Measurements from ENCODE around the gene PKHD1.

PKHD1 gene

DNA sequence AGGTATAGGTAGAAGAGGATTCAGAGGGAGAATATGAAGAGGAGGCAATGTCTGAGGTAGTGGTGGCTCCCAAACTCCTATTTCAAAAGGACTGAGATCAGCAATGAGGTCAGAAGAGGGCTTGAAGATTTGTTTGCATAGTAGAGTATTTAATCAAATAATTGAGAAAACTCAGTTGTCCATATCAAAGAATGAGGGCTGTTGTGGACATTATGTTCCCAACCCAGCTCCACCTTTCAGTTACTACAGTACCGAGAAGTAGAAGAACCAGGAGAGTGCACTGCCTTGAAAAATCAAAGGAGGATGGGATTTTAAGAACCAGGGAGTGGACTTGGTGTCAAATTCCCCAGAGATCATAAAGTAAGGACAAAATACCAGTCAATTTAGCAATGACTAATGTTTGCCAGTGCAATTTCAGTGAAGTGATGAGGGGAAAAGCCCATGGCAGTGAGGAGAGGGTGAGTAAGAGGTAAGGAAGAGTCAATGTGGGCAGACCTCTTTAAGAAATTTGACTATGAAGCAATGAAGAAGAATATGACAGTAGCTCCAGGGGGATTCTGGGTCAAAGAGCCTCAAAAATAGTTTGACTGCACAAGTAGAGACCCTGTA is 382.4 kb downstream of the PKHD1 start:
- no peak for TF ChIP-seq CTCF (IDR thresholded peaks at IDR 0.05; ENCODE audit: low read depth, low read length)
- no peak for TF ChIP-seq POLR2A (IDR thresholded peaks at IDR 0.05; ENCODE audit: extremely low read depth, insufficient read length)
- TF ChIP-seq, protein P1, sequence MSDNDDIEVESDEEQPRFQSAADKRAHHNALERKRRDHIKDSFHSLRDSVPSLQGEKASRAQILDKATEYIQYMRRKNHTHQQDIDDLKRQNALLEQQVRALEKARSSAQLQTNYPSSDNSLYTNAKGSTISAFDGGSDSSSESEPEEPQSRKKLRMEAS (IDR thresholded peaks at IDR 0.05; ENCODE audit: low read depth, low read length): no peak
- TF ChIP-seq MYC (IDR thresholded peaks at IDR 0.05; ENCODE audit: low read depth, low read length): no peak
- H3K4me3 ChIP-seq (ENCODE audit: low read depth, low read length): no peak overlapping the region
- DNase-seq (ENCODE audit: low read depth): no peak

- TF ChIP-seq, protein P1 (IDR thresholded peaks at IDR 0.05; ENCODE audit: low read depth, low read length): no peak
- TF ChIP-seq CTCF (IDR thresholded peaks at IDR 0.05; ENCODE audit: low read depth, low read length) (no peak), MYC (IDR thresholded peaks at IDR 0.05; ENCODE audit: low read depth, low read length) (no peak), POLR2A (IDR thresholded peaks at IDR 0.05; ENCODE audit: extremely low read depth, insufficient read length) (no peak)
- no peak overlapping the region for H3K4me3 ChIP-seq (ENCODE audit: low read depth, low read length)
- DNase-seq (ENCODE audit: low read depth): no peak
Observed at GRCh38 chr6:51702851-51703250, 384.6 kb downstream of the PKHD1 start.

DNA sequence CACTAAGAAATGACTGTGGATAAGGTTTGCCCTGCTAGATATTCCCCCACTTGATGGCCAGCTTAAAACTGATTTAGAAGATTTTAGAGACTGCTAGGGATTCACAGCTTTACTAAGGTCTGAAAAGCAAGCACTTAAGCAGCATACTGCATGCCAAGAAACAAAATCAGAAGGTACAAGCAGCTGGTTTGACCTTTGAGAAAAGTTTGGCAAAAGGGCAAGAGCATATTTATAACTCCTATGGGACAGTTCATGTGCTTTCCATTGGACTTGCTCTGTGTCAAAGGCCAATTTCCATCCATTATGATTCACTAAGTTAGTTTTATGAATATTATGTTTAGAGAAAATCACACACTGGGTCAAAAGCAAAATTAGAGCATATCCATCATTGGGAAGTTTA is 402.8 kb downstream of the PKHD1 start:
- DNase-seq (ENCODE audit: low read depth): no peak
- no peak overlapping the region for H3K4me3 ChIP-seq (ENCODE audit: low read depth, low read length)
- no peak for TF ChIP-seq CTCF (IDR thresholded peaks at IDR 0.05; ENCODE audit: low read depth, low read length)

DNA sequence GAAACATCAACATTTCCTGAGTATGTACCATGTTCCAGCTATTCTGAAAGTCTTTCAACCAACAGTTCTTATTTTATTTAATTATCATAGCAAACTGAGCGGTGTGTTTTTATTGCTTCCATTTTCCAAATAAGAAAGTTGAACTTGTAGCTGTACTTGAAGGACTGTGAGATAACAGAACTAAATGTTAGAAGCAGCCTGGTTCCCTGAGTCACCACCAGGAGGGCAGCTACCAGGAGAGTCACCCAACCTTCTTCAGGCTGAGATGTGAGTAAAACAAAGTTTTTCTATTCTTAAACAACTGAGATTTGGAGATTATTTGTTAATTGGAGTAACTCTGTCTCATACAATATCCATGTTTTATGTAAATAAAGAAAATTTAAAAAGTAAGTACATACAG is 403.4 kb downstream of the PKHD1 start:
- TF ChIP-seq POLR2A (IDR thresholded peaks at IDR 0.05; ENCODE audit: extremely low read depth, insufficient read length) (no peak), MYC (IDR thresholded peaks at IDR 0.05; ENCODE audit: low read depth, low read length) (no peak), CTCF (IDR thresholded peaks at IDR 0.05; ENCODE audit: low read depth, low read length) (no peak)
- TF ChIP-seq, protein P1 (IDR thresholded peaks at IDR 0.05; ENCODE audit: low read depth, low read length): no peak
- no peak for DNase-seq (ENCODE audit: low read depth)
- no peak overlapping the region for H3K4me3 ChIP-seq (ENCODE audit: low read depth, low read length)

DNA sequence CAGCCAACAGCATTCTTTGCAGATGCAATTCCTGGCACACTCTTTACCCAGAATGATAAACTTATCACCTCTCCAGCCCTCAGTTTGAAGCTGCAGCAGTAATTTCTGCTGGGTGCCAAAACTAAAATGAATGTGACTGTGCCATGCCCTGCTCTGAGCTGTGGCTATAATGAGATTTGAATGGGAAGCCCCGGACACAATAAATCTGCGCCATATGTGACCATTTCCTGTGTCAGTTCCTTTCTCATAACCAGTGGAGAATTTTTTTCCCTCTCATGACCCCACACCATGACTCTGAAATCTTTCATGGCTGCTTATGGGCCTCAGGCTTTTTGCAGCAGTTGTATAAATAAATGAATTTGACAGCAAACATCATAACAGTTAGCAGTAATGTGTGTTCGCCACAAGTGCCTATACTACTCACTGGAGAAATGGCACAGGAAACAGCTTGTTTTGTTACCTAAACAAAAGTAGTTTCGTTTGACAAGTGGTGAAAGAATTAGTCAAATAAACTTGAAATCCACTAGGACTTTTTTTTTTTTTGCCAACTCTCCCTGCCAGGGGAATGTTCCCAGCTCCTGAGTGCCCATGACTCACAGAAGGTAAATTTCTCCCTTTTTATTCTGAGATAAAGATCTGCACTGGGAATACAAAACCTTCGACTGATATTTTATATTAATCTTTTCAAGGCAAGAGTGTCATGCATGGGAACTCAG is 408.4 kb downstream of the PKHD1 start:
- DNase-seq (ENCODE audit: low read depth): no peak
- TF ChIP-seq POLR2A (IDR thresholded peaks at IDR 0.05; ENCODE audit: extremely low read depth, insufficient read length) (no peak), MYC (IDR thresholded peaks at IDR 0.05; ENCODE audit: low read depth, low read length) (no peak), CTCF (IDR thresholded peaks at IDR 0.05; ENCODE audit: low read depth, low read length) (no peak)
- TF ChIP-seq, protein P1 (IDR thresholded peaks at IDR 0.05; ENCODE audit: low read depth, low read length): no peak
- H3K4me3 ChIP-seq (ENCODE audit: low read depth, low read length): no peak overlapping the region
